Activated CD4-positive, alpha-beta memory T cell treated with anti-CD3 and anti-CD28 coated beads for 36 hours (primary cell): ENCODE results near the gene ACTA2. TPM values are rescaled to one million over a fixed set of nuclear protein-coding genes. Genes with fewer than 3 reads are reported as not detected.
A peak's percentile ranks its signal among the peaks of the same experiment; 100 is the strongest.

Source experiments
- CTCF ChIA-PET: fragments of 350-600 bp; sonication (Branson Sonifier 250); formaldehyde crosslinking; loops from one replicate; lab custom pipeline; 2021; ENCODE audit warnings: antibody characterized with exemption, inconsistent platforms; lab: Charles Lee
- POLR2A ChIA-PET: fragments of 350-600 bp; sonication (Branson Sonifier 250); formaldehyde crosslinking; loops from one replicate; lab custom pipeline; 2021; ENCODE audit warnings: antibody characterized with exemption; lab: Charles Lee
- DNase-seq: peaks from one replicate; pipeline ENCODE4 v3.0.0-alpha.2; 2020
- H3K27ac Mint-ChIP-seq: one replicate; pipeline ENCODE4 v1.8.0; 2021; ENCODE audit warnings: mixed read lengths
- H3K27me3 Mint-ChIP-seq: one replicate; pipeline ENCODE4 v1.8.0; 2021; ENCODE audit warnings: mixed read lengths
- H3K36me3 Mint-ChIP-seq: one replicate; pipeline ENCODE4 v1.8.0; 2021; ENCODE audit warnings: mixed read lengths
- H3K4me1 Mint-ChIP-seq: one replicate; pipeline ENCODE4 v1.8.0; 2021; ENCODE audit warnings: low read depth, mixed read lengths
- H3K4me3 Mint-ChIP-seq: one replicate; pipeline ENCODE4 v1.8.0; 2021; ENCODE audit warnings: mild to moderate bottlenecking, mixed read lengths
- H3K9me3 Mint-ChIP-seq: one replicate; pipeline ENCODE4 v1.8.0; 2021; ENCODE audit warnings: mixed read lengths
- intact Hi-C: fragments of 100-400 bp; cut with micrococcal nuclease; formaldehyde crosslinking; loops from one replicate; pipeline ENCODE4 v1.15.1; 2023
- total RNA-seq, 2 experiments: library from RNA; stranded (reverse); gene quantifications; one replicate each; pipeline ENCODE4 v1.2.3, GENCODE V29; 2021

Gene ACTA2
- 10 to 100 TPM; 18.6 to 23.3 TPM for total RNA-seq

DNA sequence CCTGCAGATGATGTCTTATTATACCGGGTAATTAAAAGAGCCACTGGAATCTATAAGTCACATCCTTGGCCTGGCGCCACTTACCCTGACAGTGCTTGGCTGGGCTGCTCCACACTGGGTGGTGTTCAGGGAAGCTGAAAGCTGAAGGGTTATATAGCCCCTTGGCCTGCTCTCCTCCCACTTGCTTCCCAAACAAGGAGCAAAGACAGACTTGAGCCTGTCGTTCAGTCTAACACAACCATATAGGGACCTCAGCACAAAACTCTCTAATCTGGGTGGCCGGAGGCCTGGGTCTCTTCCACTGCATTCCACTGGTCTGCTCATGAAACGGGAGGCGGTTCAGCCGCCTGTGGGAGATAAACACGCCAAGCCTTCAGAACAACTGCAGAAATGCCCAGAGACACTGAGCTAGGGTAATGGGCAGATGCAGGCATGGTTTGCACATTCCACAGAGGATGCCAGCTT, at the start of gene ACTA2:
ACTA2 (minus strand) TSS at position 127 of the 465 bp plus-strand sequence. CDS start 3,843 bp downstream, outside the sequence.
- H3K4me3 Mint-ChIP-seq: no peak within 1 kb of the TSS
- no peak within 1 kb of the TSS for H3K27ac Mint-ChIP-seq
- no peaks in the 10 kb centered on the region for H3K27me3 Mint-ChIP-seq
- no peak for DNase-seq
- H3K36me3 Mint-ChIP-seq: peaks cover 3% of the 10 kb centered on the region
- POLR2A ChIA-PET: no interaction called here
- intact Hi-C loops: no loop called here
- H3K4me1 Mint-ChIP-seq: no peaks in the 10 kb centered on the region
- H3K9me3 Mint-ChIP-seq: no peaks in the 10 kb centered on the region
- CTCF ChIA-PET: no interaction called here

DNA sequence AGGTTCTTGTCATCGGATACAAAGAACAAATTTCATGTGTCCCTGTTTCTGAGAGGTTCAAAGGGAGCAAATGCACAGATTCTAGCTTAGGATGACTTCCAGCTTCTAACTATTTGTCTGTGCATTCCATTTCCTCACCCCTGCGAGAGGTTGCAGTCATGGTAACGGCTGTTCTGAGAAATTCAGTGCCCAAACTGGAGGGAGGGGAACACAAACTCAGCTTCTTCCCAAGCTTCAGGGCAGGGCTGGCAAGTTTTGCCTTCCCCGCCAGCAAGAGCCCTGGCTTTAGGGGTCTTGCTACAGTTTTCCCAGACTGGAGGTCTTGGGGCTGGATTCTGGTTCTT, 49.1 kb upstream of the ACTA2 start:
- Mint-ChIP-seq H3K9me3 (no peaks in the 10 kb centered on the region), H3K36me3 (peaks cover 25% of the 10 kb centered on the region), H3K4me3 (peak overlapping the region; percentile 80), H3K27ac (peak overlapping the region; percentile 83), H3K4me1 (peaks cover 74% of the 10 kb centered on the region), H3K27me3 (no peaks in the 10 kb centered on the region)
- ChIA-PET POLR2A (interaction anchor here (0.7 to 5.4 kb wide), 4 partner anchors 10 to 403 kb away, joined by 4 to 122 read pairs (median 8); partner anchors contain the start of gene FAS), CTCF (interaction anchor here (0.7 to 4.4 kb wide), 9 partner anchors 11 to 421 kb away, joined by 3 to 24 read pairs (median 3); partner anchors contain the start of gene FAS)
- intact Hi-C loops: loop anchor here (1.0 to 5.0 kb wide), 4 partner anchors 10 to 419 kb away; partner anchors contain the start of gene RNLS
- DNase-seq: peak; percentile 45

DNA sequence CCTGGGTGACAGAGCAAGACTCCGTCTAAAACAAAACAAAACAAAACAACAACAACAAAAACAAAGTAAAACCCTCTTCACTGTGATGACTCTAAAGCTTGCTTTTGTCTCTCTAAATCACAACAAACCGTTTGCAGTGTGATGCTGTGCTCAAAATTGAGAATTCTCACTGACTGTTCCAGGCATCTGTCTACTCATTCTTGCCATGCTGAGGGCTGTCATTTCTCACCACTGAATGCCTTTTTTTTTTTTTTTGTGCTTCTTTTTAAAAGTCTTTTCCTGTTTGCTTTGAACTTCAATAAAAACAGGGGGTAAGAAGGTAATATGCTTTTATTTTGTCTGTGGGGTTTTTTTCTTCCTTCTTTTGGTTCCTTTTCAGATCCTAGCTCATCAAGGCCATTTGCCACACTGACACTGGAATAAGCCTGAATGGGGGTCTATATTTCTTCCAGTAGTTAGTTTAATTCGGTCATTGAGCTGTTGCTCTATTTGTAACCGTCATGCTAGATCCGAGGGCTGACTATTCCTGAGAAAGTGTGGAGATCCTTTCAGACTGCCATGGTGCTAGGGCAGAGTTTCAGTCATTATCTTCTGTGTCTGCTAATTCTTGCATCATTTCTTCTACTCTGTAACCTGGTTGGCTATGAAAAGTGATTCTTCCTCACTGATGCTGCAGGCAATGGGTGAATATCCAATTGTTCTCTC, 48.6 kb upstream of the ACTA2 start:
- H3K27ac Mint-ChIP-seq: peak overlapping the region; percentile 83
- POLR2A ChIA-PET: interaction anchor here (0.6 to 5.4 kb wide), 6 partner anchors 10 to 1683 kb away, joined by 3 to 122 read pairs (median 6); partner anchors contain the start of gene FAS
- peaks cover 79% of the 10 kb centered on the region for H3K4me1 Mint-ChIP-seq
- intact Hi-C loops: loop anchor here (1.0 to 5.0 kb wide), 2 partner anchors 10 to 419 kb away; partner anchors contain the start of gene RNLS
- peak overlapping the region; percentile 80 for H3K4me3 Mint-ChIP-seq
- peaks cover 25% of the 10 kb centered on the region for H3K36me3 Mint-ChIP-seq
- CTCF ChIA-PET: interaction anchor here (0.7 to 4.4 kb wide), 10 partner anchors 10 to 421 kb away, joined by 3 to 24 read pairs (median 3); partner anchors contain the start of gene FAS
- no peaks in the 10 kb centered on the region for H3K27me3 Mint-ChIP-seq
- peak; percentile 60 for DNase-seq
- H3K9me3 Mint-ChIP-seq: no peaks in the 10 kb centered on the region

DNA sequence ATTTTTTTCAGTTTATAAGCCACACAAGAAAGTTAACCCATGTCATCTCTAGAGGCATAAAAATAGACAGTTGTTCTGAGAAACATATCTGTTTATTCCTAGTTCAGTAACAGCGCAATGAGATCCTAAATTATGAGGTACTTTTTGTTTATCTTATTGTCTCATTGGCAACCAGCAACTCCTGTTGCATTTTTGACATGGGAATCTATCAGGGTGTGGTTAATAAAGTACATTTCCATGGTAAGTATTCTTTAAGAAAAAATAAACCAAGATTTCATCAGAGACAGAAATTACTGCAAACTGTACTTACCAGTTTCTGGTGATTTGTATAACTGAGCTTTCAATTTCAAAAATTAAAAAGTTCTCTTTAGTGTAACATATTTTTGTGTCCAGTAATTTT, 47.1 kb upstream of the ACTA2 start:
- CTCF ChIA-PET: interaction anchor here (1.7 to 4.4 kb wide), 2 partner anchors 9 to 66 kb away, joined by 6 to 24 read pairs; partner anchors contain the start of gene FAS
- Mint-ChIP-seq H3K9me3 (no peaks in the 10 kb centered on the region), H3K27me3 (no peaks in the 10 kb centered on the region), H3K4me1 (peaks cover 85% of the 10 kb centered on the region), H3K4me3 (peak overlapping the region; percentile 80), H3K36me3 (peaks cover 24% of the 10 kb centered on the region), H3K27ac (peak overlapping the region; percentile 56)
- POLR2A ChIA-PET: interaction anchor here (5.4 kb wide), 1 partner anchor 8 kb away, joined by 122 read pairs; the partner anchor contains the start of gene FAS
- no peak for DNase-seq
- intact Hi-C loops: loop anchor here (5.0 to 10.0 kb wide), 2 partner anchors 415 to 417 kb away; partner anchors contain the start of genes IFIT5 and RNLS

DNA sequence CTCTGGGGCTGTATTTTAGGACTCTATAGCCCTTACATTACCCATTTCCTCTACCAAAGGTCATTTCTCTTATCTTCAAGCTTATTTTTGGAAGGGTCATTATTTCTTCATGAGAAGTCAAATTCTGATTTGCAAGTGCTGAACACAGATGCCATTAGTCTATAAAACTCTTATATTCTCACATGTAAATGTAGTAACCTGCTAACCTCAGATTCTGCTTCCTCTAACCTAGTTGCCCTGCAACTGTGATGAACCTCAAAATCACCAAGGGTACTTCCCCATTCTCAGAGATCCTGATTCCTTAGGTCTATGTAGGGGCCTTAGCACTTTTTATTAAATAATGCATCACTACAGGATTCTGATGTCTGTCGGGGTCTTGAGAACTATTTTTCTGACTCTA, 44.4 kb upstream of the ACTA2 start:
- ChIA-PET CTCF (interaction anchor here (0.9 to 2.0 kb wide), 6 partner anchors 10 to 221 kb away, joined by 3 to 10 read pairs (median 3); no protein-coding TSS in a partner anchor), POLR2A (no interaction called here)
- Mint-ChIP-seq H3K36me3 (peaks cover 22% of the 10 kb centered on the region), H3K9me3 (no peaks in the 10 kb centered on the region), H3K4me3 (no peak overlapping the region), H3K27me3 (no peaks in the 10 kb centered on the region), H3K27ac (peak overlapping the region; percentile 32), H3K4me1 (peaks cover 83% of the 10 kb centered on the region)
- intact Hi-C loops: loop anchor here (10.0 kb wide), 1 partner anchor 418 kb away; the partner anchor contains the start of gene IFIT5
- no peak for DNase-seq

DNA sequence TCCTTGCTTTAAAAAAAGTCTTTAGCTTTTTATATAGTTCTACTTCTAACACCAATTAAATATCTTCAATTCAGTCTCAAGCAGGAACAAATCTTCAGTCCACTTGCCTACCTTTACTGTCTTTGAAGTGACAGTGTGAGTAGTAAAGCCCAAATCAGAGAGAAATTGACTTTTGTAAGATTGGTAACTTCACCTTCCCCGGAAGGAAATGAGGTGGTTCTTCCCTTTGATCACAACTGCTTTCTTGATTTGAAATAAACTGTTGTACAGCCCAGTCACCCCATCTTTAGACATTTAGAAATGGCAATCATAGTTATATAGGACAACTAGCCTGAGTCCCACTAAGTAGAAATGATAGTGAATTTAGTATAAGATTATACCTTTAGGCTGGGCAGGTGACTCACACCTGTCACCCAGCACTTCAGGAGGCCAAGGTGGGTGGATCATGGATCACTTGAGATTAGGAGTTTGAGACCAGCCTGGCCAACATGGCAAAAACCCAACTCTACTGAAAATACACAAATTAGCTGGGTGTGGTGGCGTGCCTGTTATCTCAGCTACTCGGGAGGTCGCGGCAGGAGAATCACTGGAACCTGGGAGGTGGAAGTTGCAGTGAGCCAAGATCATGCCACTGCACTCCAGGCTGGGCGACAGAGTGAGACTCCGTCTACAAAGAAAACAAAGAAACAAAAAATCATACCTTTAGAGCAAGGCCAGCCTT, 42.7 kb upstream of the ACTA2 start:
- DNase-seq: peak; percentile 35
- intact Hi-C loops: loop anchor here (10.0 kb wide), 1 partner anchor 419 kb away; the partner anchor contains the start of gene IFIT5
- CTCF ChIA-PET: interaction anchor here (0.8 to 2.4 kb wide), 5 partner anchors 8 to 219 kb away, joined by 3 to 13 read pairs (median 5); no protein-coding TSS in a partner anchor
- Mint-ChIP-seq H3K36me3 (peaks cover 34% of the 10 kb centered on the region), H3K27me3 (no peaks in the 10 kb centered on the region), H3K27ac (peak overlapping the region; percentile 88), H3K4me1 (peaks cover 70% of the 10 kb centered on the region), H3K9me3 (no peaks in the 10 kb centered on the region), H3K4me3 (peak overlapping the region; percentile 71)
- POLR2A ChIA-PET: interaction anchor here (1.2 to 1.4 kb wide), 2 partner anchors 8 to 159 kb away, joined by 3 read pairs; no protein-coding TSS in a partner anchor

DNA sequence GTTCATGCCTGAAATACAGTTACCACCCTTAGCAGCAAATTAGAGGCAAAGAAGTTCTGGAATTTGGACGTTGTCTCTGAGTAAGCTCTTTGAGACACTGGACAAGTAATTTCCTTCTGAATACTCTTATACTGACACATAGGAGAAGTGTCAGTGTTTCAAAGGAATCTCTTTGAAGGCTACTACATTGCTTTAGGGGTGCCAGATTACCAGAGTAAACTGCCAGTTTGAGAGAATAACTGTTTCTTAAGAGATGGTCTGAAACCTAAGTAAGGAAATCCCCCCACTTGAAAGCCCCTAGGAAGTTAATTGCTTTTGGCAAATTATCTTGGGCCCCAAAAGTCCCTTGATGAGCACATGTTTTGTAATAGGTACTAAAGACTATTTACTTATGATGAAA, 41.4 kb upstream of the ACTA2 start:
- peak overlapping the region; percentile 72 for H3K4me3 Mint-ChIP-seq
- POLR2A ChIA-PET: interaction anchor here (1.4 to 4.8 kb wide), 3 partner anchors 7 to 158 kb away, joined by 3 to 122 read pairs (median 6); no protein-coding TSS in a partner anchor
- H3K9me3 Mint-ChIP-seq: no peaks in the 10 kb centered on the region
- peaks cover 70% of the 10 kb centered on the region for H3K4me1 Mint-ChIP-seq
- no peaks in the 10 kb centered on the region for H3K27me3 Mint-ChIP-seq
- CTCF ChIA-PET: interaction anchor here (0.7 to 2.4 kb wide), 5 partner anchors 35 to 61 kb away, joined by 3 to 13 read pairs (median 3); no protein-coding TSS in a partner anchor
- peaks cover 33% of the 10 kb centered on the region for H3K36me3 Mint-ChIP-seq
- H3K27ac Mint-ChIP-seq: peak overlapping the region; percentile 88
- intact Hi-C loops: loop anchor here (10.0 kb wide), 1 partner anchor 421 kb away; the partner anchor contains the start of gene IFIT5
- no peak for DNase-seq

DNA sequence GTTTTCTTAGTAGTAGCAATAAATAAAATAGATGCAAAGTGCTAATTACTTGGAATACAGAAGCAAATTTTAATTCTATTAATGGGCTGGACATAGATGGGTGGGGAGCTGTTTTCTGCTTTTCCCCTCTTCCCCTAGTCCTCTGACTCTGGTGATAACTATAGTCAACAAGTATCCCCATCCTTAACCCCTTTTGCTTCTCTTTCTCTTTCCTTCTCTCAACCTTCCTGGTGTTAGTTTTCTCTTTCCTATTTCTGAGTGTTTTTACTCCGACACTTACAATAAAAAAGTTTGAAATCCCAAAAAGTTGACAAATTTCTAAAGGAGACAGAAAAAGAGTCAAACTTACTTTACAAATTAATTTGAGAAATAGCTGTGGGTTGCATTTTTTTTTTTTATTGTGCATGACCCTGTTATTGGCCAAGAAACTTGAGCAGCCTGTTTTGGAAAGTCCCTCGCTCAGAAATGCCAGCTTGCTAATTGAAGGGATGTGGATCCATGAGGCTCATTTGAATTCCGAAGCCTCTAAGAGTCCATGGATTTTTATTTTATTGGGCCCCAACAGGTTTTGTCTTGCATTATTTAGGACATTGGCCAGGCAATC, 40.5 kb upstream of the ACTA2 start:
- Mint-ChIP-seq H3K4me1 (peaks cover 71% of the 10 kb centered on the region), H3K27ac (peak overlapping the region; percentile 94), H3K36me3 (peaks cover 30% of the 10 kb centered on the region), H3K9me3 (no peaks in the 10 kb centered on the region), H3K27me3 (no peaks in the 10 kb centered on the region), H3K4me3 (peak overlapping the region; percentile 86)
- intact Hi-C loops: loop anchor here (10.0 kb wide), 1 partner anchor 422 kb away; the partner anchor contains the start of gene IFIT5
- ChIA-PET CTCF (interaction anchor here (0.7 to 2.4 kb wide), 7 partner anchors 10 to 225 kb away, joined by 3 to 13 read pairs (median 3); no protein-coding TSS in a partner anchor), POLR2A (interaction anchor here (1.7 to 4.8 kb wide), 3 partner anchors 8 to 32 kb away, joined by 3 to 122 read pairs (median 6); no protein-coding TSS in a partner anchor)
- peak; percentile 30 for DNase-seq

DNA sequence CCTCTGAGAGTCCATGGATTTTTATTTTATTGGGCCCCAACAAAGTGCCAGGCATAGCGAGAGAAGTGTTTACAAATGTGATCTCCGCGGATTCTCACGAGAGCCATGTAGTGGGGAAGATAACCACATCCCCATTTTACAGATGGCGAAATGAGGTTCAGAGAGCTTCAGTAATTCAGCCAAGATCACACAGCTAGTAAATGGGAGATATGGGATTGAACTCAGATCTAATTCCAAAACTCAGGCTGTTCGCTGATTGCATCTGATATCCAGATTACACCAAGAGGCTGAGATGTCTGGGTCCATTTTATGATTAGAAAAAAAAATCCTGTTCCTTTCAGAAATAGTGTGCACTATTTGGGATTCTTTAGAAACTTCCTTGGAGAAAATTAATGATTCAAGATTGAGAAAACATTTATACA, 39.3 kb upstream of the ACTA2 start:
- H3K4me3 Mint-ChIP-seq: peak overlapping the region; percentile 86
- intact Hi-C loops: loop anchor here (1.0 to 10.0 kb wide), 8 partner anchors 9 to 1129 kb away; partner anchors contain the start of genes IFIT5, KLLN, PTEN and STAMBPL1
- no peaks in the 10 kb centered on the region for H3K27me3 Mint-ChIP-seq
- peaks cover 70% of the 10 kb centered on the region for H3K4me1 Mint-ChIP-seq
- H3K36me3 Mint-ChIP-seq: peaks cover 30% of the 10 kb centered on the region
- ChIA-PET POLR2A (interaction anchor here (0.7 to 4.8 kb wide), 7 partner anchors 9 to 226 kb away, joined by 3 to 122 read pairs (median 5); no protein-coding TSS in a partner anchor), CTCF (interaction anchor here (1.1 to 5.8 kb wide), 7 partner anchors 9 to 226 kb away, joined by 3 to 89 read pairs (median 8); partner anchors contain the start of gene CH25H)
- peak overlapping the region; percentile 96 for H3K27ac Mint-ChIP-seq
- no peaks in the 10 kb centered on the region for H3K9me3 Mint-ChIP-seq
- DNase-seq: no peak

DNA sequence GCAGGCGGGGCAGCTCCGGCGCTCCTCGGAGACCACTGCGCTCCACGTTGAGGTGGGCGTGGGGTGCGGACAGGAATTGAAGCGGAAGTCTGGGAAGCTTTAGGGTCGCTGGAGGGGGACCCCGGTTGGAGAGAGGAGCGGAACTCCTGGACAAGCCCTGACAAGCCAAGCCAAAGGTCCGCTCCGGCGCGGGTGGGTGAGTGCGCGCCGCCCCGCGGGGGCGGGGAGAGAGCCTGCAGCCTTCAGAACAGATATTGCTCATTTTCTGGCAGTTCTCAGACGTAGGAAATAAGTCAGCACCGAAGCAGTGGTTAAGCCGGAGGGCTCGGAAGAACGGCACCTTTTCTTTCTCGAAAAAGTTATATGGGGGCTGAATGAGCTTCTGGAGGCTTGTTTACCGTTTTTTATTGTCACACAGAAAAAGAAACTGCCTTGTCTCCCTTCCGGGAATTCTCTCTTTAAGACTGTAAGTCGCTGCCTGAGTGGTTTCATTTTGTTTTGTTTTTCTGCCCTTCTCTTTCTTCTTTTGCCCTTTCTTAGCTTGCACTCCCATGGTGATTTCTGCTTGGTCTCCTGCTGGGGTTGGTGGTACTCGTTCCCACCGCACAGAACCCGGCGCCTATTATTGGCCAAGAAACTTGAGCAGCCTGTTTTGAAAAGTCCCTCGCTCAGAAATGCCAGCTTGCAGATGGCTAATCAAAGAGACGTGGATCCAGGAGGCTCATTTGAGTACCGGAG, 38.8 kb upstream of the ACTA2 start:
- Mint-ChIP-seq H3K27me3 (no peaks in the 10 kb centered on the region), H3K9me3 (peaks cover 3% of the 10 kb centered on the region), H3K36me3 (peaks cover 34% of the 10 kb centered on the region), H3K4me3 (peak overlapping the region; percentile 86), H3K4me1 (peaks cover 68% of the 10 kb centered on the region), H3K27ac (peak overlapping the region; percentile 96)
- ChIA-PET CTCF (interaction anchor here (1.0 to 5.8 kb wide), 10 partner anchors 10 to 341 kb away, joined by 3 to 89 read pairs (median 8); partner anchors contain the start of gene CH25H), POLR2A (interaction anchor here (0.7 to 4.8 kb wide), 15 partner anchors 9 to 226 kb away, joined by 3 to 122 read pairs (median 4); partner anchors contain the start of gene CH25H)
- intact Hi-C loops: loop anchor here (1.0 to 10.0 kb wide), 8 partner anchors 10 to 1129 kb away; partner anchors contain the start of genes IFIT5, KLLN, PTEN and STAMBPL1
- peak; percentile 90 for DNase-seq
